Fibroblast of upper back skin (primary cell): ENCODE measurements around the gene KCTD19.
A peak's percentile ranks its signal among the peaks of the same experiment; 100 is the strongest.

Experiments
- DNase-seq: peaks from one replicate; pipeline ENCODE4 v3.0.0-alpha.2; 2013

Gene KCTD19

DNA sequence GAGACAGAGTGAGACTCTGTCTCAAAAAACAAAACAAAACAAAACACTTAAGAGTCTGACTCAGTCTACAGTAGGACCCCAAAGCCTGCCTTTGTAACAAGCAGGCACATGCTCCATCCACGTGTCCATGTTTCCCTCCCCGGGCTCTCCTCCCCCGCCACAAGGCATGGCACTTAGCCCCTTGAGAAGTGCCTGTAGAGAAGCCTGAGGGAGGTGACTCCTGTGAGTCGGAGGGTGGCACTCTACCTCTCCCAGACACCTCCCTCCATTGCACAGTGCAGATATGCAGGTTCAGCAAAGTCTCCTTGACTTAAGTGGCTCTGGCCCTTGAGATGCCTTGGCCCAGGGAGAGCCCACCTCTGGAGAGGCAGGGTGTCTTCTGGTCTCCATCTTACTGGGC is 86.0 kb downstream of the KCTD19 start:
- DNase-seq = peak; percentile 24
